ENCODE measurements around the gene GNAI2. TPM values are rescaled to one million over a fixed set of nuclear protein-coding genes. Genes with fewer than 3 reads are reported as not detected.

Gene GNAI2
- total RNA-seq, 1 donor from 2014 or later: 372 TPM

DNA sequence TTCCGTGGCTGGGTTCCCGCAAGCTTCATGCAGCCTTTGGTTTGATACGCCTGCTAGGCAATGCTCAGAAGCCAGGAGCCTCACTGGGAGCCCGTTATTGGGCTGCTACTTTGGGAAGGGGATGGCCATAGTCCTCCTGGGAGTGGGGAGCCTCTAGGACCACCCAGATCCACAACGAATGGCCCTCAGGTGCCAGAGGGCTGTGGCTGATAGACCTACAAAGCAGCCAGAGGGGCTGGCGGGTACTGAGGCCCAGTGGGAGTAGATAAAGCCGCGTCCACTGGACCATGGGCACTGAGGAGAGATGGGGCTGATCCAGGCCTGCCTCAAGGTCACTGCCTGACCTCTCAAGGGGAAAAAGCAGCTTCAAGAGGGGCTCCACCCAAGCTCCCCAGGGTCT is 43.9 kb upstream of the GNAI2 start:
- ATAC-seq: no peak
- intact Hi-C loops (cut with DNase I): no loop called here
- Histone ChIP-seq H3K36me3 (no peaks in the 10 kb centered on the region), H3K27ac (no peak overlapping the region), H3K27me3 (ENCODE audit: low read depth) (peaks cover 32% of the 10 kb centered on the region), H3K4me3 (no peak overlapping the region), H3K9me3 (no peaks in the 10 kb centered on the region), H3K4me1 (peaks cover 27% of the 10 kb centered on the region)
- no peak for DNase-seq
- TF ChIP-seq, protein P1, sequence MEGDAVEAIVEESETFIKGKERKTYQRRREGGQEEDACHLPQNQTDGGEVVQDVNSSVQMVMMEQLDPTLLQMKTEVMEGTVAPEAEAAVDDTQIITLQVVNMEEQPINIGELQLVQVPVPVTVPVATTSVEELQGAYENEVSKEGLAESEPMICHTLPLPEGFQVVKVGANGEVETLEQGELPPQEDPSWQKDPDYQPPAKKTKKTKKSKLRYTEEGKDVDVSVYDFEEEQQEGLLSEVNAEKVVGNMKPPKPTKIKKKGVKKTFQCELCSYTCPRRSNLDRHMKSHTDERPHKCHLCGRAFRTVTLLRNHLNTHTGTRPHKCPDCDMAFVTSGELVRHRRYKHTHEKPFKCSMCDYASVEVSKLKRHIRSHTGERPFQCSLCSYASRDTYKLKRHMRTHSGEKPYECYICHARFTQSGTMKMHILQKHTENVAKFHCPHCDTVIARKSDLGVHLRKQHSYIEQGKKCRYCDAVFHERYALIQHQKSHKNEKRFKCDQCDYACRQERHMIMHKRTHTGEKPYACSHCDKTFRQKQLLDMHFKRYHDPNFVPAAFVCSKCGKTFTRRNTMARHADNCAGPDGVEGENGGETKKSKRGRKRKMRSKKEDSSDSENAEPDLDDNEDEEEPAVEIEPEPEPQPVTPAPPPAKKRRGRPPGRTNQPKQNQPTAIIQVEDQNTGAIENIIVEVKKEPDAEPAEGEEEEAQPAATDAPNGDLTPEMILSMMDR (IDR thresholded peaks at IDR 0.05): no peak

DNA sequence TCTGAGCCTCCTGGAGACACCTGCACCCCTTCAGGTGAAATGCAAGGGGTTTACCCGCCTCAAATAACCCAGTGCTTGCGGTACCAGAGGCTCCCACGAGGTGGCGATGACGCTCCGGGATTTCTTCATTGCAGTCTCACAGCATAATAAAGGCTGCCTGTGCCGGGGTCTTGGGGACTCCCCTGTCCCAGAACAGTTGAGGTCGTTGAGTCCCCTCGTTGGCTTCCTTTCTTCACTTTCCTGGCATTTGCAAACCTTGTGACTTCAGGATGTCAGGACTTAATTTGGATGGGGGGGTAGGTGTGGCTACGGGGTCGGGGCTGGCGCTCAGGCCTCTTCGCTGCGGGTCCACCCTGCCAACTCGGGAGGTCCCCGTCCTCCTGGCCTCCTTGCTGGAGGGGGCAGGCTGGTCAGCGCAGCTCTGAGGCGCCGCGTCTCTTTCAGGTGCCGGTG is 43.3 kb upstream of the GNAI2 start:
- no peak overlapping the region for H3K4me3 ChIP-seq
- peak; percentile 48 to 55 for ATAC-seq
- intact Hi-C loops (cut with DNase I): no loop called here

DNA sequence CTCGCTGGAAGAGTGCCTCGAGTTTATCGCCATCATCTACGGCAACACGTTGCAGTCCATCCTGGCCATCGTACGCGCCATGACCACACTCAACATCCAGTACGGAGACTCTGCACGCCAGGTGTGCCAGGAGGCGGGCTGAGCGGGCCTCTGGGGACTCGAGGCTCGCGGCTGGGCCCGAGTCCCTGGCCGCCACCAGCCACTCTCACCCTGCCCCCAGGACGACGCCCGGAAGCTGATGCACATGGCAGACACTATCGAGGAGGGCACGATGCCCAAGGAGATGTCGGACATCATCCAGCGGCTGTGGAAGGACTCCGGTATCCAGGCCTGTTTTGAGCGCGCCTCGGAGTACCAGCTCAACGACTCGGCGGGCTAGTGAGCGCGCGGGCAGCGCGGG is 42.7 kb upstream of the GNAI2 start:
- DNase-seq (no peak), ATAC-seq (no peak)
- intact Hi-C loops (cut with DNase I): no loop called here
- H3K36me3 ChIP-seq: no peaks in the 10 kb centered on the region
- no peak overlapping the region for H3K4me3 ChIP-seq
- H3K4me1 ChIP-seq: peaks cover 27% of the 10 kb centered on the region
- H3K27ac ChIP-seq: no peak overlapping the region
- no peaks in the 10 kb centered on the region for H3K9me3 ChIP-seq
- TF ChIP-seq, protein P1 (IDR thresholded peaks at IDR 0.05): no peak
- peaks cover 32% of the 10 kb centered on the region for H3K27me3 ChIP-seq (ENCODE audit: low read depth)

More for the DNA sequence above, 43.3 kb upstream of the GNAI2 start:
- Histone ChIP-seq H3K36me3 (no peaks in the 10 kb centered on the region), H3K9me3 (no peaks in the 10 kb centered on the region), H3K27ac (no peak overlapping the region), H3K4me1 (peaks cover 27% of the 10 kb centered on the region), H3K27me3 (ENCODE audit: low read depth) (peaks cover 32% of the 10 kb centered on the region)
- TF ChIP-seq, protein P1 (IDR thresholded peaks at IDR 0.05): peak; percentile 93
- peak; percentile 79 for DNase-seq

DNA sequence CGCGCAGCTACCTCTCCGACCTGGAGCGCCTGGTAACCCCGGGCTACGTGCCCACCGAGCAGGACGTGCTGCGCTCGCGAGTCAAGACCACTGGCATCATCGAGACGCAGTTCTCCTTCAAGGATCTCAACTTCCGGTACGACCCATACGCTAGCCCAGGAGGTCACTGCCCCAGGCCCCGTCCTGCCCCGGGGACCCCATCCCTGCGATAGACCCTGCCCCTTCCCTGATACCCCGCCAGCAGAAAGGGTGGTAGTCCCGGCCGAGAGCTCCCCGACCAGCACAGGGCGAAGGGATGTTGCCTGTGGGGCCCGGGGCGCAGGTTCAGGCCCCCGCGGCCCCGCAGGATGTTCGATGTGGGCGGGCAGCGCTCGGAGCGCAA is 42.3 kb upstream of the GNAI2 start:
- H3K4me3 ChIP-seq: no peak overlapping the region
- H3K4me1 ChIP-seq: peaks cover 27% of the 10 kb centered on the region
- H3K27ac ChIP-seq: no peak overlapping the region
- DNase-seq: no peak
- TF ChIP-seq, protein P1 (IDR thresholded peaks at IDR 0.05): no peak
- H3K9me3 ChIP-seq: no peaks in the 10 kb centered on the region
- peaks cover 36% of the 10 kb centered on the region for H3K27me3 ChIP-seq (ENCODE audit: low read depth)
- ATAC-seq: no peak
- H3K36me3 ChIP-seq: no peaks in the 10 kb centered on the region
- intact Hi-C loops (cut with DNase I): no loop called here

DNA sequence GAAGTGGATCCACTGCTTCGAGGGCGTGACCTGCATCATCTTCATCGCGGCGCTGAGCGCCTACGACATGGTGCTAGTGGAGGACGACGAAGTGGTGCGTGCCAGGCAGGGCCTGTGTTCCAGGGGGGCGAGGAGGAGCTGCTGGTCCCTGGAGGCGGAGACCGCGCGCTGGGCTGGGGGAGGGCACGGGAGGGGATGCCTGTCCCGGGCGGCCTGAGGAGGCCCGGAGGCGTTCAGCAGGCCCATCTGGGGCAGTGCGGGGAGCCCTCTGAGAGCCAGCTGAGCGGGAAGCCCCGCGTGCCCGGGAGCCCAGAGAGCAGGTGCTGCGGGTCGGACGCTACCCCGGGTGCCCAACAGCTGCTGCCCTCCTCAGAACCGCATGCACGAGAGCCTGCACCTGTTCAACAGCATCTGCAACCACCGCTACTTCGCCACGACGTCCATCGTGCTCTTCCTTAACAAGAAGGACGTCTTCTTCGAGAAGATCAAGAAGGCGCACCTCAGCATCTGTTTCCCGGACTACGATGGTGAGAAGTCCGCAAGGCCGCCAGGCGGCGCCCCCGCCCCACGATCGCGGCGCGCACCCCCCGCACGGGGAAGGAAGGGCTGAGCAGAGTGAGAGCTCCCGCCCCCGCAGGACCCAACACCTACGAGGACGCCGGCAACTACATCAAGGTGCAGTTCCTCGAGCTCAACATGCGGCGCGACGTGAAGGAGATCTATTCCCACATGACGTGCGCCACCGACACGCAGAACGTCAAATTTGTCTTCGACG is 41.7 kb upstream of the GNAI2 start:
- Histone ChIP-seq H3K27ac (no peak overlapping the region), H3K27me3 (ENCODE audit: low read depth) (peaks cover 42% of the 10 kb centered on the region), H3K9me3 (no peaks in the 10 kb centered on the region), H3K4me1 (peaks cover 23% of the 10 kb centered on the region), H3K36me3 (no peaks in the 10 kb centered on the region), H3K4me3 (peak overlapping the region; percentile 22)
- DNase-seq (peak; percentile 75), ATAC-seq (peak; percentile 70 to 75)
- intact Hi-C loops (cut with DNase I): no loop called here
- TF ChIP-seq, protein P1 (IDR thresholded peaks at IDR 0.05): peak; percentile 77

Data from lower lobe of right lung (tissue), 2 donors.